ENCODE measurements around the gene IFI35.

Gene IFI35

GRCh38 chr17:43062984-43063638 lies 56.5 kb downstream of the IFI35 start:
- DNase-seq: no peak
- Histone ChIP-seq H3K36me3 (no peaks in the 10 kb centered on the region), H3K4me1 (no peaks in the 10 kb centered on the region), H3K27me3 (no peaks in the 10 kb centered on the region), H3K9me3 (no peaks in the 10 kb centered on the region), H3K27ac (no peak overlapping the region), H3K4me3 (no peak overlapping the region)
- intact Hi-C loops (cut with DNase I; ENCODE audit: low total_unique reads): no loop called here
- no peak for TF ChIP-seq CTCF (IDR thresholded peaks at IDR 0.05)

Measured in tibial artery (tissue), 4 donors.